GM19328 (cell line): ENCODE measurements around the gene PRKCA.
"Not testable (repeated sequence)": the region's sequence is repeated elsewhere in the genome, so short reads cannot be mapped to it uniquely, and the experiment has no call there.

Experiments used
- ATAC-seq: cut with Tn5 transposase; IDR thresholded peaks from one replicate; pipeline ENCODE4 v1.9.1; 2021; ENCODE audit warnings: mild to moderate bottlenecking, moderate library complexity; ENCODE audit not compliant: unreplicated experiment

Gene PRKCA

DNA sequence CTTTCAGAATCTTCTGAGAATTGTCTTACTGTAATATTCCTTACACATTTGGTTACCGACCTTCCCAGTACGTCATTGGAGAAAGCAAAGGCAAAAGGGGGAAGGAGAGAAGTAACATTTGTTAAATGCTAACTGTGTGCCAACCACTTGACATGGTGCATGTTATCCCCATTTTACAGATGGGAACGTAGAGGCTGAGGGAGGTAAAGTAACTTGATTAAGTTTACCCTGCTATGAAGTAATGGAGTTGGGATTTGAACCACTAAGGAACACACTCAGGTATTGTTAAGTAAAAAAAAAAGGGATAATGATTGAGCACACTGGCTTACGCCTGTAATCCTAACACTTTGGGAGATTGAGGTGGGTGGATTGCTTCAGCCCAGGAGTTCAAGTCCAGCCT lies 156.4 kb downstream of the PRKCA start:
- no peak for ATAC-seq

DNA sequence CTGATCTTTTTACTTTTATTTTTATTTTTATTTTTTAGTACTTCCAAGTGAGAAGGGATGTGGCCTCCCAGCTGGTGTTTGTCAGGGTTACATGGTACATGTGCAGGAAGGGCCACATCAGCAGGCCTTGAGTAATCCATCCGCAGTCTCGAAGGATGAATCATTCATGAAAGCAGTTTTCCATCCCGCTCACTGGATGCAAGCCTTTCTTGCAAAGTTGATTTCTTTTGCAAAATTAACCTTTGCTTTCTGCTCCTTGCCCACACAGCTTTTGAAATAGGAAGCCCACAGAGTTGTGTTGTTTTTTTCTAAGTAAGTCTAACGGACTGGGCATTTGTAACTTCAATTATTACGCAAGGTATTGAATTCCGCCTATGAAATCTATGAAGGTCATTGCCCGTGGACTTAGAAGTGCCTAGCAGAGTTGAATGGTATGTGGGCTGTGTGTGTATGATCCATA lies 157.4 kb downstream of the PRKCA start:
- no peak for ATAC-seq

DNA sequence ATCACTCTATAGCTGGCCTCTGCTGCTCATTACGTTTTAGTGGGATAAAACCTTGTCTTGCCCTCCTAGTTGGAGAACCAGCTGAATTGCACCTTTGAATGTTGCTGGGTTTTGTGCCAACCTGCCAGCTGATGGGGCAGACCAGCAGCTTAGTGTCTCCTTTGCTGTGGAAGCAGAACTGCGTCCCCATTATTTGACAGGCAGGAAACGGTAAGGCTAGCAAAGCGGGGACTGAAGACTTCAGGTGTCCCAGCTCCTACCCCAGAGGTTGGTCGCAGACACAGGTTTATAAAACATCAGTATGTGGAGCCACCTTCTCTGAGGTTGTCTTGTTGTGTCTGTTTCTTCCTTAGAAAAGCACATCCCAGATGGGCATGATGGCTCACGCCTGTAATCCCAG lies 158.1 kb downstream of the PRKCA start:
- no peak for ATAC-seq

DNA sequence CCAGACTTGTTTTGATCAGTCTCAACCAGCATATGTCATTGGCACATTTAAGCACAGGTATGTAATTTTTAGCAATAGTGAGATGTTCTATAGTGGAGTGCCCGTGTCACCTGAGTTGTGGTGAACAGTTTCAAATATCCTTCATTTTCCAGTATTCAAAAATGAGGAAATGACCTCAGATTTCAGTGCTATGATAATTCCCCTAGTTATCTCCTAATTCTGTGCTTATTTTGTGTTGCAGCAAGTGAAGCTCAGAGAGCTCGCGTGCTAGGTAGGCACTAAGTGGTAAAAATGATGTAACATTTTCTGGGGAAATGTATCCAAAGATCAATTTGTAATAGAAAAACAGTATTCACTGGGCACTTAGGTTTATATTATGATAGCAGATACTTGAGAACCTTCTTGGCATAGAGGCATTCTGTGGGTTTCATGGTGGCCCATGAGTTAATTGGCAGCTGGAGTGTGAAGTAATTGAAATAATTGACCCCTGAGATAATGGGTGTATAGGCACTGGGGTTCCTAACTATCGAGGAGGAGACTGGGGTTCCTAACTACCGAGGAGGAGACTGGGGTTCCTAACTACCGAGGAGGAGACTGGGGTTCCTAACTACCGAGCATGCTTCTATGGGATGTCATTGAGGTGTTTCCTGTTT lies 159.1 kb downstream of the PRKCA start:
- ATAC-seq: no peak

DNA sequence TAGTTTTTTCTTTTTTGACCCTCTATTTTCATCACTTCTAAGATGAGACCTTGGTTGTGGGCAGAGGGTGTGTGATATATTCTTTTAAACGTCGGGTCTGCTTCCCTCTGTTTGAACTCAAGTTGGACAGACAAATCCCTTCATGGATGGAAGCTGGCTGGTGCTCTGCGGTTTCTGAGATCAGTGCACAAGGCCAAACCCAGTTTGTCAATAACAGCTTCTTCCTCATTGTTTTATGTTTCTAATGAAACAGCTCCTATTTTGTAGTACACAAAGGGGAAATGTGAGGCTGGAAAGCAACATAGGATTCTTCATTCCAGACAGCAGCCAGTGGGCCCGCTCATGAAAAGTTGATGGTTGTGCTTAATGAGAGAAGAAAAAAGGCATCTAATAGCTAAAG lies 159.6 kb downstream of the PRKCA start:
- no peak for ATAC-seq

DNA sequence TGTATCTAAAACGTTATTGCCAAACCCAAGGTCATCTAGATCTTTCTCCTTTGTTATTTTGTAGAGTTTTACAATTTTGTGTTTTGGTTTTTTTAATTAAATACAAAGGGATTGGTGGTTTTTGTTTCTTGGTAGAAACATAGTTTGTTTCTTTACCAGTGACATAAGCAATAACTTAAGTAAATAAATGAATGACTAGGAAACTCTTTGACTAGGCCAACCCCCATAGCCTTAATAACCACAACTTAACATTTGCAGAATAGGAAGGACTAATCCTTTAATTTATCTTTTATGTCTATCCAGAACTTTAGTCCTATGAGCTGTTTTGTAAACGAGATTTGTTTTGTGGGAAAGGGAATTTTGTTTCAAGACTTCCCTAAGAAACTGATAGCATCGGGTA lies 162.5 kb downstream of the PRKCA start:
- no peak for ATAC-seq

DNA sequence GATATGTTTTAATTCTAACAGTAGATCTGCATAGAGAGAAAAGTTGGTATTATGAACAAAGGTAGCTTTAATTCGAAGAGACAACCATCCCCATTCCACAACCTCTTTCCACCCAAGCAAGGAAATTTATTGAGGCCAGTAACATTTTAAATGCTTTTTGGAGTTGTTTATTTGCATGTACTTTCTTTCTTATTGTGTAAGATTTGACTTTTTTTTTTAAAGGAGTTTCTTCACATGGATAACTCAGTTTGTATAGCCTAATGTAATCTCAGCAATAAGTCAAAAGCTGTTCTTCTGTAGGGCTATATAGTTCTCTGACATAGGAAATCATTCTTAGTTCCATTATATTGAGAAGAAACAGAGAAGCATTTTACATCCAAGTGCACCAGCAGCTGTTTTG lies 163.3 kb downstream of the PRKCA start:
- ATAC-seq: no peak

DNA sequence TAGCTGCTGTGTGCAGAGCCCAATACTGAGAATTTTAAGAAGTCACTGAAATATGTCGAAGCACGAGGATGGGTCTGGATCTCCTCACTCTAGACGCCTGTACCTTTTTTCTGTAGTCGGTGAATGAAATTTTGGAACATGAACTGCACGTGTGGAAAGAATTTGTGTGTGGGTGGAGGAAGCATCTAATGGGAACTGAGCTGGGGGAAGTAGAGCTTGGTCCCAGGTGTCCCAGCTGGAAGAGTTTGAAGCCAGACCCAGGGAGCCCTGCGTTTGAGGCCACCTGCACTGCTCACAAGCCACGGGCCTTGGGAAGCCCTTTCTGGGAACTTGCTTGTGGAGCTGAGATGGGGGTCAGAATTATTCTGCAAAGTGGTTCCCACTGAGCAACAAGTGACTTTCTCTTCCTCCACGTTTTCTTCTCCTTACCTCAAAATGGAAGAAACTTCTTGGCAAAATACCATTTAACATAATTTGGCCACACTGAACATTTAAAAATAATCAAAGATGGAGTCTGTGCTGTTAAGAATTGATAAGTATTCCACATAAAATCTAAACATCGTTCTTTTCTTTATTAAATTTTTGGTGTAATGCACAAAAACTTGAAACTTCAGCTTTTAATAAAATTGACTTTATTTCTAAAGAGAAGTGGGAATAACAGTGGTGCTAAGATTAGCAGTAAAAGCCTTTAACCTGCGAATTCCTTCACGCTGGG lies 163.8 kb downstream of the PRKCA start:
- ATAC-seq: no peak

DNA sequence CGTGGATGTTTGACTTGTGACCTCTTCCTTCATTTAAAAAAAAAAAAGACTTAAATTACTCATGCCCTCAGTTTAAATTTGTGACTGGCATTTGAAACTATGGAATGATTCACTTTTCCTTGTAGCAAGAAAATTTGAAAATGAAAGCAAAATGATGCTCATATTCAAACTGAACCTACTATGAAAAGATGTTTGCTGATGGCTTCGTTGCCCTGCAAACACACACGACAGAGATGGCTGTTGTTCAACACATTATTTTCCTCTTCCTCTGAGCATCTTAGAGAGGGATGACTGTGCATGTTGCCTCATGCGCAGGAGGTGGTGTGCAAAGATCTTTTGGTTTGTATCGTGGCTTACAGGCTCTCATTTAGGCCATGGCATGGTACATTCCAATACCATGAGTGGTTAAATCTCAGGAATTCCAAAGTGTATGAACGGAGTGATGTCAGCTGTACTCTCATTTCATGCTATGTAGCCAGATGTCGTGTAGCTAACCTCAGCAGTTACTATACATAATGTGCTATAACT lies 164.5 kb downstream of the PRKCA start:
- no peak for ATAC-seq

DNA sequence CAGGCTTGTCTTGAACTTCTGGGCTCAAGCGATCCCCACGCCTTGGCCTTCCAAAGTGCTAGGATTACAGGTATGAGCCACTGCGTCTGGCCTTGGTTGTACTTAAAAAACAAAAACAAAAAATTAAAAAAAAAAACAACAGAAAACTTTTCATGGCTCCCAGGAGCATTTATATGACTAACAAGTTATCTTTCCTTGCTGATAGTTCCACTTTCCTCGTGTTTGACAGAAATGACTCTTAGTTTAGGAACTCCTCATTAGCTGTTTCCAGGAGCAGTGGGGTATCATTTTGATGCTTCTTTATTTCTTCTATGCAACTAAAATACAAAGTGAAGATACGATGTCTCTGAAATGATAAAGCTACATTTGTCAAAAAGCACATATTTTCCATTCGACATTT lies 165.4 kb downstream of the PRKCA start:
- ATAC-seq: no peak

DNA sequence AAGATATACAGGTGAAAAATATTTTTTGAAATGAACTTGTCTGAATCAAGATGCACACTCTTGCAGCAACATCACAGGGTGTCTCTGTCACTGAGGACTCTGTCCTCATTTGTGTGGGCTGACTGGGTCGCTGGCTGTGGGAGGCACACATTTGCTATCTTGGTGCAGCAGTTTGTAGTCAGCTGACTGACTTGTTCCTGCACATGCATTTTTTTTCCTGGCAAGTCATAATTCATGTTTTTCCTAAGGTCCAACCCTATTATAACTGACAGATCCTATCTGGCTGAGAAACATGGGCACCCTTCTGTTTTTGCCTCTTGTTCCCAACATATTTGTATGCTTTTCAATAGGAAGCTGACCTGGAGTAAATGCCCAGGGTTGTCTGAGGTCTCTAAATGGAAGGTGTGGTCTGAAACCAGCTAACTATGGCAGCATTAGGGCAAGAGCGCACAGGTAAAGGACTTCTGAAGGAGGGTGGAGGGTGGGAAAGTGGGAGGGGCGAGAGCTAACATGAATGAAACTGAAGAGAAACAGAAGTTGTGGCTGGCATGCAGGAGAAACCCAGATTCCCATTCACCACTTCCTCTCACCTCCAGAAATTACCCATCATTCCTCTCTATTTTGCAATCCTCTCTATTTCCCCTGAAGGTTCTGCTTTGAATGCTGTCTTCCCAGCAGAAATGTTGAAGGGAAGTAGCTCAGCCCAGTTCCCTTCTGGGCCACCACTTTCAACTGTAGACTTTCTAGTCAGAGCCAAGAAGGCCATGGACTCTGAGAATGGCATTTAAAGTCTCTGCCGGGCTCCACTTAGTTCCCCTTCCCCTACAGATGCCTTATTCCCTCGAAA lies 166.1 kb downstream of the PRKCA start:
- ATAC-seq: no peak

DNA sequence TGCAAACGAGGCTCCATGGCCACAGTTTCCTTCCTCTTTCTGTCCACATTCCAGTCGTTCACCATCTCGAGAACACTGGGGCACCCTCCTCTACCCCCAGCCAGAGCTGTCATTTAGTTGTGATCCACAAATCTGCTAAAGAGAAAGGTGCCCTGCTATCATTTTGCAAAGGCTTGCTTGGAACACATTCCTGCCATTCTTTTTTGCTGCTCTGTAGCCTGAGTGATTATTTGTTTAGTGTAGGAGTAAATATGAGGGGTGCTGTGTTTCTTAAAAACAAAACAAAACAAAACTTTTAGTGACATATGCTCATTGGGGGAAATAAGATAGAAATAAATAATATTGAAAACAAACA lies 166.7 kb downstream of the PRKCA start:
- ATAC-seq: no peak

DNA sequence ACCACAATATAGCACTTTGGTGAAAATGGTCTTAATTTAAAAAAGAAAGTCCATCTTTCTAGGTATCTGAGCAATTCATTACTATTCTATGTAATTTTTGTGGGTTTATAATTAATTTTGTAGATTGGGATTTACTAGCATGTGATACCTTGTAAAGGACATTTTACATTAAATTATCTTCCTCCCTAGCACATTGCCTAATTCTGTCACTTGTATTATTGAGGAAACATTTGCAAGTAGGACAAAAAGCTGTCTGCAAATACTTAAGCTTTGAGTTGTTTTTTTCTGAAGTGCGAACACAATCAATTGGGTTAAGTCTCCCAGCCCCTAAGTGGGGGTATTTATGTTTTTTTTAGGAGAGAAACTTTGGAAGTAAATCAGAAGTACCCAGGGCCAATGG lies 167.0 kb downstream of the PRKCA start:
- ATAC-seq: no peak

DNA sequence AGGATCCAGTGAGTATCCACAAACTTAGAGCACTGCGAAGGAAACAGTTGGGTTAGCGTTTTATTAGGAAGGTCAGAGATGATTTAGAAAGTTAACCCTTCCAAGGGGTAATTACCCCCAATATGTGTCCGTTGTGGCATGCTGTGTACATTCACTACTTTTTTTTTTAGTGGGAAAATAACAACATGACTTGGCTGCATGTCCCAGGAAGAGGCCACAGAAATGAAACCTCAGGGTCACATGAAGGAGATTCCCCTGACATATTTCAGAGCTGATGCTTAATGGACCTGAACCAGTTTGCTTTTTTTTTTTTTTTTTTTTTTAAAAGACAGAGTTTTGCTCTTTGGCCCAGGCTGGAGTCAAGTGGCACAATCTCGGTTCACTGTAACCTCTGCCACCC lies 167.5 kb downstream of the PRKCA start:
- ATAC-seq: no peak

DNA sequence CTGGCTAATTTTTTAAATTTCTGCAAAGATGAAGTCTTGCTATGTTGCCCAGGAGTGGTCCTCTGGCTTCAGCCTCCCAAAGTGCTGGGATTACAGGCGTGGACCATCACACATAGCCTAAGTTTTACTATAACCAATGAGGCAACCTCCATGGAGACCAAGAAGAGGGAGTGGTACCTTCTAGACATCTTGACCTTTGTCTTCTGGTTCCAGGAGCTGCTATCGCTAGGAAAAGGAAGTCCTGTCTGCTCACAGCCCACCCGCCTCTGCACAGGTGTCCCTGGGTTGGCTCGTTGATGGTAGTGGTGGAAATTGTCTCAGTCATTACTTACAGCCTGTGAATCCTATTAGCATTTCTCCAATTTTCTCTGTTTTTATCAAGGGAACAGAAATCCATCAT lies 169.7 kb downstream of the PRKCA start:
- no peak for ATAC-seq

DNA sequence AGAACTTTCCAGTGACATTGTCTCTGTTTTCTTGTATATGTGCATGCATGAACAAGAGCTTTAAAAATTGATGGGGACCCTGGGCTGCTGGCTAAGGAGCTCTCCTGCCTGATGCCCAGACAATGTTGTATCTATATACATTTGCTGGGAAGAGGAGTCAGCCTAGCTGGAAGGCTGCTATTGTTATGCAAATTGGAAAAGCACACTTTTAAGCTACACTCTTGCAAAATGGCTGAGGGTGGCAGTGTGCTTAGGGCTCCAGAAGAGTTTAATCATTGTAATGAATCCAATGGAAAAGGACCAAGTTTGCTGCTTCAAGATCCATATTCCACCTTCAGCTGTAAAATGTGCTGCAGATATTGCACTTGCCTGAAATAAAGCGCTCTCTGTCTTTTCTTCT lies 171.8 kb downstream of the PRKCA start:
- ATAC-seq: no peak

DNA sequence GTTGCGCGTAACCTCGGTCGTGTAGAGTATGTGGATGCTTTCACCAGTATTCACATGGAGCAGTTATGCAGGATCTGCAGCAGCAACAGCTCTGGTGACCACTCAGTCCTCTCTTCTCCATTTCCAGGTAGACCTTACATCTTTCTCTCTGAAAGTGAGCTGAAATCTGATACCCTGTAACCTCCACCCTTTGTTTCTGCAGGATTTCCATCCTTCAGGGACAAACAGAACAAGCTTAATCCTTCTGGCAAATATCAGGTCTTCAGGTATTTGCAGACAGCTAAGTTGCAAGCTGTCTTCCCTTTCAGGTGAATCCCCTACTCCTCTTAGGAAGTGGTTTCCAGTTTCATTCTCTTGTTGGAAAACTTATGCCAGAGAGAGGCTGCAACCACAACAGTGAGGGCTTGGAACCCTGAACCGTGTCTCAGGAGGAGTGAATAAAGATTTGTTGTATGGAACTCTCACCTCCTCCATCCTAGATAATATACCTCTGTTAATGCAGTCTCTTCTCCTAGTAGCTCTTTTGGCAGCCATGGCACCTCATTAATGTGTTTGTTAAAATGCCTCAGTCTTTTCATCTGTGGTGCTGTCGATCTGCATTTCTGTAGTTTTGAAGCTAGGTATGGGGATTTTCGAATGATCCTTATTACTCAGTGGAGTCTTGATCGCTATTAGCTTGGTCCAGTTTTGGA lies 172.5 kb downstream of the PRKCA start:
- no peak for ATAC-seq

DNA sequence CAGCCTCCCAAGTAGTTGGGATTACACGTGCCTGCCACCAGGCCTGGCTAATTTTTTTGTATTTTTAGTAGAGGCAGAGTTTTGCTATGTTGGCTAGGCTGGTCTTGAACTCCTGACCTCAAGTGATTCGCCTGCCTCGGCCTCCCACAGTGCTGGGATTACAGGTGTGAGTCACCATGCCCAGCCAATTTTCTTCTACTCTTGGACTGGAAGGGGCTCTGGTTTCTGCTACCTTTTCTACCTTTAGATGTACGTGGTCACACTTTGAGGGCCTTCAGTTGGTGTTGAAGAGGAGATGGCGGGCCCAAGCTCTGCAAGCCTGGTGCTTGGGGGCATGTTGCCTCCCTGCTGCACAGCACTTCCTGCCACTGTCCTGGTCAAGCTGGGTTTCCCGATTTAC lies 173.6 kb downstream of the PRKCA start:
- ATAC-seq: no peak

DNA sequence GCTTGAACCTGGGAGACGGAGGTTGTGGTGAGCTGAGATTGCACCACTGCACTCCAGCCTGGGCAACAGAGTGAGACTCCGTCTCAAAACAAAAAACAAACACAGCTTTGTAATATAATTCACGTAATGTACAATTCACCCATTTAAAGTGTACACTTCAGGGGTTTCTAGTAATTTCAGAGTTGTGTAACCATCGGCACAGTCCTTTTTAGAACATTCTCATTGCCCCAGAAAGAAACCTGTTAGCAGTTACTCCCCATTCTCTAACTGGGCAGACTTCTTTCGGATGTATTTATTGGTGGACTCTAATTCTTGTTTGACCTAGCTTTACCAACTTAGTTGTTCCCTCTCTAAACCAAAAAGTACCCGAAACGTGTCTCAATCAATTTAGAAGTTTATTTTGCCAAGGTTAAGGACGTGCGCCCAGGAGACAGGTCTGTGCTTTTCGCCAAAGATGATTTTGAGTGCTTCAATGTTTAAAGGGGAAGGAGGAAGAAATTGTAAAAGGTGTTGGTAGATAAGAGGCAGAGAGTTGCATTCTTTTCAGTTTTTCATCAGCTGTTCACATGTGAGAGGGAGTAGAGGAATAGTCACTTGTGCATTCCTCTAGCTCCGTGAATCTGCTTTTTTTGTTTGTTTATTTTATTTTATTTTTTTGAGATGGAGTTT lies 175.3 kb downstream of the PRKCA start:
- ATAC-seq: no peak

DNA sequence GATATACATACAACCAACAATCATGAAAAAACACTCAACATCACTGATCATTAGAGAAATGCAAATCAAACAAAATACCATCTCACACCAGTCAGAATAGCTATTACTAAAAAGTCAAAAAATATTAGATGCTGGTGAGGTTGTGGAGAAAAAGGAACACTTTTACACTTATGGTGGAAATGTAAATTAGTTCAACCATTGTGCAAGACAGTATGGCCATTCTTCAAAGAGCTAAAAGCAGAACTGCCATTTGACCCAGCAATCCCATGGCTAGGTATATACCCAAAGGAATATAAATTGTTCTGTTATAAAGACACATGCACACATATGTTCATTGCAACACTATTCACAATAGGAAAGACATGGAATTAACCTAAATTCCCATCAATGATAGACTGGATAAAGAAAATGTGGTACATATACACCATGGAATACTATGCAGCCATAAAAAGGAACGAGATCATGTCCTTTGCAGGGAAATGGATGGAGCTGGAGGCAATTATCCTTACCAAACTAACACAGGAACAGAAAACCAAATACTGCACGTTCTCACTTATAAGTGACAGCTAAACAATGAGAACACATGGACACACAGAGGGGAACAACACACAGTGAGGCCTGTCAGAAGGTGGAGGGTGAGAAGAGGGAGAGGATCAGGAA lies 176.9 kb downstream of the PRKCA start:
- not testable (repeated sequence) for ATAC-seq
